GM13977 (cell line): ENCODE results near the gene GBA2.

Source experiments
- DNase-seq: peaks from one replicate; pipeline ENCODE4 v3.0.0; 2012; ENCODE audit warnings: low spot score
- CTCF ChIP-seq: IDR thresholded peaks from 2 replicates; pipeline ENCODE4 v1.5.1; 2012; ENCODE audit warnings: mild to moderate bottlenecking, control low read depth; ENCODE audit not compliant: insufficient read depth; ENCODE audit errors: extremely low read depth, missing control alignments
- in situ Hi-C: fragments of 300-500 bp; cut with MboI; formaldehyde crosslinking; loops from one replicate; pipeline ENCODE4 v1.12.0; 2022; ENCODE audit warnings: low sequenced_read_pairs, low pct_unique_long_range_greater_than_20kb, mixed read lengths, inconsistent platforms; ENCODE audit not compliant: unreplicated experiment

Gene GBA2

GRCh38 chr9:35769763-35770162, 20.7 kb upstream of the GBA2 start:
- in situ Hi-C loops = no loop called here
- DNase-seq = no peak
- no peak for TF ChIP-seq CTCF

GRCh38 chr9:35767458-35767857, 18.4 kb upstream of the GBA2 start:
- in situ Hi-C loops = no loop called here
- no peak for DNase-seq
- TF ChIP-seq CTCF = no peak

GRCh38 chr9:35766997-35767396, 18.0 kb upstream of the GBA2 start:
- no peak for TF ChIP-seq CTCF
- no peak for DNase-seq
- in situ Hi-C loops = no loop called here

- no peak for TF ChIP-seq CTCF
- no peak for DNase-seq
- in situ Hi-C loops = no loop called here
These were observed 14.8 kb upstream of the GBA2 start for GRCh38 chr9:35763803-35764202.

GRCh38 chr9:35763181-35763580, 14.2 kb upstream of the GBA2 start:
- no peak for TF ChIP-seq CTCF
- DNase-seq = no peak
- in situ Hi-C loops = no loop called here

GRCh38 chr9:35760651-35761050, 11.6 kb upstream of the GBA2 start:
- in situ Hi-C loops = no loop called here
- no peak for DNase-seq
- TF ChIP-seq CTCF = no peak

GRCh38 chr9:35759795-35760194, 10.8 kb upstream of the GBA2 start:
- no peak for TF ChIP-seq CTCF
- in situ Hi-C loops = no loop called here
- DNase-seq = no peak
